H9 (cell line): ENCODE measurements around the gene OTUD6A. TPM values are rescaled to one million over a fixed set of nuclear protein-coding genes. Genes with fewer than 3 reads are reported as not detected.

Experiments used
- DNase-seq: peaks from one replicate; pipeline ENCODE4 v3.0.0-alpha.2; 2017
- H2AFZ ChIP-seq: one replicate; pipeline ENCODE4 v1.6.1; 2013; ENCODE audit warnings: mild to moderate bottlenecking, low read length, control low read depth, moderate library complexity
- H2AK5ac ChIP-seq: 2 replicates; pipeline ENCODE4 v1.6.1; 2013; ENCODE audit warnings: low read length, control low read depth, mixed read lengths; ENCODE audit not compliant: insufficient read length
- H2BK120ac ChIP-seq: one replicate; pipeline ENCODE4 v1.6.1; 2013; ENCODE audit warnings: low read depth, mild to moderate bottlenecking, low read length, control low read depth, inconsistent platforms; ENCODE audit not compliant: poor library complexity, severe bottlenecking
- H2BK12ac ChIP-seq: 2 replicates; pipeline ENCODE4 v1.6.1; 2013; ENCODE audit warnings: low read length, control low read depth, mixed read lengths, low read depth; ENCODE audit not compliant: insufficient read length
- H2BK15ac ChIP-seq: 2 replicates; pipeline ENCODE4 v1.6.1; 2013; ENCODE audit warnings: low read depth, low read length, control low read depth
- H2BK20ac ChIP-seq: one replicate; pipeline ENCODE4 v1.6.1; 2013; ENCODE audit warnings: low read depth, mild to moderate bottlenecking, low read length, control low read depth, inconsistent platforms; ENCODE audit not compliant: poor library complexity, severe bottlenecking
- H2BK5ac ChIP-seq: 2 replicates; pipeline ENCODE4 v1.6.1; 2013; ENCODE audit warnings: low read length, control low read depth, mixed read lengths; ENCODE audit not compliant: insufficient read length
- H3K14ac ChIP-seq: 2 replicates; pipeline ENCODE4 v1.6.1; 2013; ENCODE audit warnings: low read length, control low read depth; ENCODE audit not compliant: insufficient read depth
- H3K18ac ChIP-seq: 2 replicates; pipeline ENCODE4 v1.6.1; 2013; ENCODE audit warnings: low read depth, mild to moderate bottlenecking, mixed read lengths, low read length, control low read depth; ENCODE audit not compliant: insufficient read length
- H3K23ac ChIP-seq: 2 replicates; pipeline ENCODE4 v1.6.1; 2013; ENCODE audit warnings: low read length, control low read depth, mixed read lengths, low read depth; ENCODE audit not compliant: insufficient read length
- H3K23me2 ChIP-seq: 2 replicates; pipeline ENCODE4 v1.6.1; 2013; ENCODE audit warnings: low read depth, mild to moderate bottlenecking, mixed read lengths, low read length, control low read depth; ENCODE audit not compliant: insufficient read length, poor library complexity, severe bottlenecking
- H3K27ac ChIP-seq: 2 replicates; pipeline ENCODE4 v1.5.1; 2013; ENCODE audit warnings: low read length, control low read depth, mixed read lengths, low read depth; ENCODE audit not compliant: insufficient read length
- H3K27me3 ChIP-seq: 2 replicates; pipeline ENCODE4 v1.6.1; 2013; ENCODE audit warnings: low read length, control low read depth, inconsistent platforms; ENCODE audit not compliant: insufficient read depth
- H3K4ac ChIP-seq: 2 replicates; pipeline ENCODE4 v1.6.1; 2013; ENCODE audit warnings: low read depth, mild to moderate bottlenecking, control low read depth, inconsistent platforms, low read length, moderate library complexity
- H3K4me1 ChIP-seq: 2 replicates; pipeline ENCODE4 v1.6.1; 2013; ENCODE audit warnings: low read length, control low read depth, inconsistent platforms; ENCODE audit not compliant: insufficient read depth
- H3K4me2 ChIP-seq: 2 replicates; pipeline ENCODE4 v1.6.1; 2013; ENCODE audit warnings: low read length, control low read depth, mixed read lengths; ENCODE audit not compliant: insufficient read length, insufficient read depth
- H3K56ac ChIP-seq: 2 replicates; pipeline ENCODE4 v1.6.1; 2013; ENCODE audit warnings: low read depth, mild to moderate bottlenecking, mixed read lengths, low read length, control low read depth; ENCODE audit not compliant: insufficient read length
- H3K79me1 ChIP-seq: 2 replicates; pipeline ENCODE4 v1.6.1; 2013; ENCODE audit warnings: low read depth, mild to moderate bottlenecking, moderate library complexity, low read length, control low read depth, inconsistent platforms; ENCODE audit not compliant: insufficient read depth, poor library complexity, severe bottlenecking
- H3K79me2 ChIP-seq: 2 replicates; pipeline ENCODE4 v1.6.1; 2013; ENCODE audit warnings: low read length, control low read depth, inconsistent platforms; ENCODE audit not compliant: insufficient read depth
- H3K9ac ChIP-seq: 2 replicates; pipeline ENCODE4 v1.6.1; 2013; ENCODE audit warnings: low read length, control low read depth, mixed read lengths; ENCODE audit not compliant: insufficient read length; ENCODE audit errors: extremely low read depth
- H3K9me3 ChIP-seq: one replicate; pipeline ENCODE4 v1.6.1; 2013; ENCODE audit warnings: low read depth, low read length, inconsistent platforms; ENCODE audit not compliant: control insufficient read depth
- H3T11ph ChIP-seq: one replicate; pipeline ENCODE4 v1.6.1; 2013; ENCODE audit warnings: mild to moderate bottlenecking, low read length, control low read depth, inconsistent platforms
- H4K20me1 ChIP-seq: one replicate; pipeline ENCODE4 v1.6.1; 2013; ENCODE audit not compliant: control insufficient read depth, insufficient read length, insufficient read depth
- H4K5ac ChIP-seq: 2 replicates; pipeline ENCODE4 v1.6.1; 2013; ENCODE audit warnings: low read depth, mild to moderate bottlenecking, mixed read lengths, low read length, control low read depth; ENCODE audit not compliant: insufficient read length
- H4K8ac ChIP-seq: replicated peaks from 2 replicates; pipeline ENCODE4 v1.6.1; 2013; ENCODE audit warnings: low read length, control low read depth, mixed read lengths, low read depth; ENCODE audit not compliant: insufficient read length
- H4K91ac ChIP-seq: 2 replicates; pipeline ENCODE4 v1.6.1; 2013; ENCODE audit warnings: low read depth, mild to moderate bottlenecking, moderate library complexity, mixed read lengths, low read length, control low read depth; ENCODE audit not compliant: insufficient read length
- H3K27ac Mint-ChIP-seq, 3 experiments: 2 replicates in 2 of 3; 3 replicates in 1 of 3; pipeline ENCODE4 v1.8.0; 2020 to 2021; ENCODE audit warnings: mixed read lengths in 3 of 3, mild to moderate bottlenecking in 1 of 3, moderate library complexity in 1 of 3
- H3K27me3 Mint-ChIP-seq: 2 replicates; pipeline ENCODE4 v1.8.0; 2021; ENCODE audit warnings: low read depth, mild to moderate bottlenecking, moderate library complexity, mixed read lengths
- H3K36me3 Mint-ChIP-seq, 3 experiments: 2 replicates in 2 of 3; 3 replicates in 1 of 3; pipeline ENCODE4 v1.8.0; 2020 to 2021; ENCODE audit warnings: low read depth in 3 of 3, mixed read lengths in 3 of 3; ENCODE audit not compliant: insufficient read depth in 1 of 3
- H3K4me1 Mint-ChIP-seq, 2 experiments: 2 replicates each; pipeline ENCODE4 v1.8.0; 2020; ENCODE audit warnings: mixed read lengths in 2 of 2
- H3K4me3 Mint-ChIP-seq, 2 experiments: 2 replicates in 1 of 2; 3 replicates in 1 of 2; pipeline ENCODE4 v1.8.0; 2020 to 2021; ENCODE audit warnings: mild to moderate bottlenecking in 2 of 2, mixed read lengths in 2 of 2, moderate library complexity in 1 of 2
- H3K9me3 Mint-ChIP-seq, 2 experiments: 2 replicates in 1 of 2; 3 replicates in 1 of 2; pipeline ENCODE4 v1.8.0; 2020; ENCODE audit warnings: mild to moderate bottlenecking in 2 of 2, mixed read lengths in 2 of 2, moderate library complexity in 1 of 2
- whole genome bisulfite sequencing: extraction: QIAGEN DNeasy Blood & Tissue Kit; methylation state at CpG from one replicate; pipeline ENCODE4 v1.1.7; 2013; ENCODE audit warnings: missing lambda C conversion rate, low lambda C conversion rate, mixed read lengths; ENCODE audit not compliant: insufficient read length; ENCODE audit errors: extremely low coverage; 5-methylcytosine and 5-hydroxymethylcytosine counted together
- total RNA-seq: library from RNA; stranded (reverse); gene quantifications from 2 replicates; pipeline ENCODE4 v1.2.1, GENCODE V29; 2021
- TF ChIP-seq, protein P1 (sequence below): fragments of 200-600 bp; sonication (generic); conservative IDR thresholded peaks from 3 replicates; pipeline ENCODE4 v1.8.0; 2021; ENCODE audit warnings: antibody characterized with exemption, mild to moderate bottlenecking

OTUD6A gene
- total RNA-seq, 1 experiment from 2014 or later, result not detected

DNA sequence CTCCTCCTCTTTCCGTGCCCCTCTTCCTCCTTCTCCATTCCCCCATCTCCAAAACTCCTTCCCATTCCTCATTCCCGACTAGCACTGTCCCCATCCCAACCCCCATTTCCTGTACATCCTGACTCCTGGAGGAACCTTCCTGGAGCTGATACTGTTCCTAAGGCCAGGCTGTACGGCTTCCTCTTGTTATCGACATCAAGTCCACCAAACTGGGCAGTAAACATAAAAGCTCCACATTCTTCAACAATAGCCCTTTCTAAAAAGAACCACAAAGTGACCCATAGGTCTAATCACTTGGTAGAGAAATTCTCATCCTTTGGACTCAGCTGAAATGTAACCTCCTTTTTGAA lies 35.4 kb upstream of the OTUD6A start:
- H3K27me3 Mint-ChIP-seq, result peaks cover 1% of the 10 kb centered on the region; the same call in 1 of the 2 replicates
- no peak overlapping the region for H3K27ac Mint-ChIP-seq

More for the DNA sequence above, 35.4 kb upstream of the OTUD6A start:
- H3K79me2 ChIP-seq, result no peaks in the 10 kb centered on the region
- H3K14ac ChIP-seq, result no peak overlapping the region
- H3K9me3 ChIP-seq, result peaks cover 26% of the 10 kb centered on the region
- H3K56ac ChIP-seq, result no peak overlapping the region
- no peak overlapping the region for H4K8ac ChIP-seq
- TF ChIP-seq, protein P1, sequence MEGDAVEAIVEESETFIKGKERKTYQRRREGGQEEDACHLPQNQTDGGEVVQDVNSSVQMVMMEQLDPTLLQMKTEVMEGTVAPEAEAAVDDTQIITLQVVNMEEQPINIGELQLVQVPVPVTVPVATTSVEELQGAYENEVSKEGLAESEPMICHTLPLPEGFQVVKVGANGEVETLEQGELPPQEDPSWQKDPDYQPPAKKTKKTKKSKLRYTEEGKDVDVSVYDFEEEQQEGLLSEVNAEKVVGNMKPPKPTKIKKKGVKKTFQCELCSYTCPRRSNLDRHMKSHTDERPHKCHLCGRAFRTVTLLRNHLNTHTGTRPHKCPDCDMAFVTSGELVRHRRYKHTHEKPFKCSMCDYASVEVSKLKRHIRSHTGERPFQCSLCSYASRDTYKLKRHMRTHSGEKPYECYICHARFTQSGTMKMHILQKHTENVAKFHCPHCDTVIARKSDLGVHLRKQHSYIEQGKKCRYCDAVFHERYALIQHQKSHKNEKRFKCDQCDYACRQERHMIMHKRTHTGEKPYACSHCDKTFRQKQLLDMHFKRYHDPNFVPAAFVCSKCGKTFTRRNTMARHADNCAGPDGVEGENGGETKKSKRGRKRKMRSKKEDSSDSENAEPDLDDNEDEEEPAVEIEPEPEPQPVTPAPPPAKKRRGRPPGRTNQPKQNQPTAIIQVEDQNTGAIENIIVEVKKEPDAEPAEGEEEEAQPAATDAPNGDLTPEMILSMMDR, result no peak
- H4K91ac ChIP-seq, result no peak overlapping the region
- no peak overlapping the region for H4K5ac ChIP-seq
- H2BK120ac ChIP-seq, result no peak overlapping the region
- no peak overlapping the region for H2BK12ac ChIP-seq
- no peak overlapping the region for H2AK5ac ChIP-seq
- no peak overlapping the region for H2BK20ac ChIP-seq
- Mint-ChIP-seq H3K36me3 (peaks cover 0 to 10% (median 2%) of the 10 kb centered on the region in 3 experiments; a peak in 1 of 7 replicates), H3K9me3 (peaks cover 61 to 65% of the 10 kb centered on the region in 2 experiments), H3K4me3 (no peak overlapping the region), H3K4me1 (peaks cover 3 to 12% of the 10 kb centered on the region in 2 experiments)
- no peak overlapping the region for H2BK5ac ChIP-seq
- H3K27me3 ChIP-seq, result no peaks in the 10 kb centered on the region
- no peak overlapping the region for H3T11ph ChIP-seq
- H3K79me1 ChIP-seq, result no peaks in the 10 kb centered on the region
- no peak overlapping the region for H3K18ac ChIP-seq
- DNase-seq, result no peak
- H3K27ac ChIP-seq, result no peak overlapping the region
- no peak overlapping the region for H3K4ac ChIP-seq
- H4K20me1 ChIP-seq, result no peaks in the 10 kb centered on the region
- H3K23me2 ChIP-seq, result no peaks in the 10 kb centered on the region
- H2BK15ac ChIP-seq, result no peak overlapping the region
- no peak overlapping the region for H2AFZ ChIP-seq
- no peak overlapping the region for H3K23ac ChIP-seq
- H3K4me1 ChIP-seq, result no peaks in the 10 kb centered on the region
- 100% methylated on average over 2 of the region's 4 CpGs for WGBS
- H3K9ac ChIP-seq, result no peak overlapping the region
- H3K4me2 ChIP-seq, result no peak overlapping the region
